ENCODE data around the gene FLNC. TPM values are rescaled to one million over a fixed set of nuclear protein-coding genes. Genes with fewer than 3 reads are reported as not detected.

Gene FLNC
- total and polyA plus RNA-seq, 9 of the 15 experiments (the other 6 are each of a cell fraction or from before 2014, with no cell fraction given): 0.90 to 155 (median 28.8) TPM

GRCh38 chr7:128899392-128899791, 69.2 kb downstream of the FLNC start:
- BruUV-seq (replicated peaks): no TSS peak
- CTCF ChIA-PET (ENCODE audit: low intra/inter-chr PET ratio): no interaction called here
- in situ Hi-C loops (cut with MboI): no loop called here
- no peak for TF ChIP-seq SPI1 (IDR thresholded peaks at IDR 0.05; ENCODE audit: borderline replicate concordance, low read depth, low read length)
- 0 out of 4 replicates have a peak, but pooled peaks of 1 of the 2 experiments have one; percentile 16 for TF ChIP-seq TRIM24 (IDR thresholded peaks at IDR 0.05)
- no peak for TF ChIP-seq ZNF586 (CRISPR knock-in tag; conservative IDR thresholded peaks at IDR 0.05)
- TF ChIP-seq ZNF830 (CRISPR knock-in tag; IDR thresholded peaks at IDR 0.05): no peak
- no peak for TF ChIP-seq ZNF140 (CRISPR knock-in tag; IDR thresholded peaks at IDR 0.05)
- no peak for TF ChIP-seq NFATC3 (IDR thresholded peaks at IDR 0.05)
- peak in 1 of 2 experiments; percentile 97; a peak in 2 of 3 replicates for TF ChIP-seq CBX3 (IDR thresholded peaks at IDR 0.05; ENCODE audit: borderline replicate concordance in 1 of 2, low read length in 2 of 2)
- no peak for TF ChIP-seq NCOA1 (IDR thresholded peaks at IDR 0.05; ENCODE audit: low read depth)
- TF ChIP-seq CREB3L1 (IDR thresholded peaks at IDR 0.05; ENCODE audit: borderline replicate concordance, low read depth): no peak
- no peak for TF ChIP-seq MCM7 (IDR thresholded peaks at IDR 0.05)
- TF ChIP-seq MLLT1 (IDR thresholded peaks at IDR 0.05): no peak
- no peak for TF ChIP-seq ZFP30 (CRISPR knock-in tag; IDR thresholded peaks at IDR 0.05; ENCODE audit: borderline replicate concordance)
- TF ChIP-seq FOXK2 (conservative IDR thresholded peaks at IDR 0.05 in 1 of 2, IDR thresholded peaks at IDR 0.05 in 1 of 2; ENCODE audit: low read depth in 2 of 2): no peak
- no peak for TF ChIP-seq TFE3 (CRISPR knock-in tag; IDR thresholded peaks at IDR 0.05)
- no peak for TF ChIP-seq ZNF408 (CRISPR knock-in tag; IDR thresholded peaks at IDR 0.05; ENCODE audit: low read depth)
- no peak for TF ChIP-seq CAMTA2 (CRISPR knock-in tag; conservative IDR thresholded peaks at IDR 0.05)
- no peak for TF ChIP-seq MEIS2 (IDR thresholded peaks at IDR 0.05; ENCODE audit: partially characterized antibody)

More at GRCh38 chr7:128899392-128899791, 69.2 kb downstream of the FLNC start:
- Histone ChIP-seq H3K4me3 (no peak overlapping the region), H3K9me3 (replicated peaks; ENCODE audit: control insufficient read depth, insufficient read depth, low read depth, low read length) (peaks cover 11% of the 10 kb centered on the region; the same call in 1 of the 2 replicates), H3K36me3 (ENCODE audit: control insufficient read depth, insufficient read depth, low read length) (no peaks in the 10 kb centered on the region), H3K27ac (ENCODE audit: extremely low read depth, low read depth, low read length) (no peak overlapping the region), H2AFZ (ENCODE audit: low read depth, low read length) (no peak overlapping the region), H4K20me1 (replicated peaks; ENCODE audit: control insufficient read depth, insufficient read depth, low read length) (no peaks in the 10 kb centered on the region), H3K9ac (ENCODE audit: insufficient read depth in 1 of 2, low read depth in 2 of 2, low read length in 2 of 2) (no peak overlapping the region), H3K27me3 (ENCODE audit: control insufficient read depth in 2 of 2, insufficient read depth in 2 of 2, low read length in 2 of 2) (no peaks in the 10 kb centered on the region), H3K9me1 (ENCODE audit: control insufficient read depth, insufficient read depth, low read length) (no peaks in the 10 kb centered on the region), H3K4me1 (replicated peaks in 1 of 2; ENCODE audit: control insufficient read depth in 2 of 2, insufficient read depth in 2 of 2, low read length in 2 of 2) (peaks cover 13 to 21% of the 10 kb centered on the region in 2 experiments), H3K79me2 (ENCODE audit: control insufficient read depth, insufficient read depth, low read length) (no peaks in the 10 kb centered on the region), H3K4me2 (ENCODE audit: insufficient read depth, low read length) (no peak overlapping the region)
- POLR2A ChIA-PET: interaction anchor here (0.7 kb wide), 1 partner anchor 853 kb away, joined by 4 read pairs; no protein-coding TSS in a partner anchor
- no peak for ATAC-seq
- FAIRE-seq: no peak
- no peak for DNase-seq (ENCODE audit: extremely low read depth in 1 of 4, low spot score in 3 of 4)
- intact Hi-C loops (cut with micrococcal nuclease): no loop called here
